ENCODE measurements around the gene ARFIP1. TPM values are rescaled to one million over a fixed set of nuclear protein-coding genes. Genes with fewer than 3 reads are reported as not detected.

The ARFIP1 gene
- total RNA-seq, 1 experiment from 2014 or later: 32.7 TPM

- TF ChIP-seq EGR1 (IDR thresholded peaks at IDR 0.05; ENCODE audit: low read depth): no peak
These were observed 167.6 kb downstream of the ARFIP1 start (continued) for GRCh38 chr4:152947311-152947710.

- H3K4me2 ChIP-seq (ENCODE audit: low read length): no peak overlapping the region
- ATAC-seq: no peak
- H3K27ac ChIP-seq (ENCODE audit: low read depth, low read length): no peak overlapping the region
- H3K9ac ChIP-seq (ENCODE audit: low read length): no peak overlapping the region
- no peak for DNase-seq (ENCODE audit: low read depth, low spot score)
- no peaks in the 10 kb centered on the region for H4K20me1 ChIP-seq (ENCODE audit: insufficient read depth)
- POLR2A ChIA-PET: no interaction called here
- no peaks in the 10 kb centered on the region for H3K9me3 ChIP-seq (ENCODE audit: control insufficient read depth in 1 of 2, insufficient read depth in 1 of 2, low read depth in 1 of 2, low read length in 2 of 2)
- H3K36me3 ChIP-seq (ENCODE audit: control insufficient read depth in 1 of 2, insufficient read depth in 2 of 2, low read length in 2 of 2): no peaks in the 10 kb centered on the region
- RAD21 ChIA-PET (ENCODE audit: low non-redundant PET in 1 of 2, low total read pairs in 2 of 2, uncharacterized antibody in 2 of 2, unreplicated experiment in 2 of 2): no interaction called here
- intact Hi-C loops (cut with micrococcal nuclease): no loop called here
- H3K4me1 ChIP-seq (ENCODE audit: control insufficient read depth in 1 of 2, insufficient read depth in 2 of 2, low read length in 2 of 2): peaks cover 0 to 10% of the 10 kb centered on the region in 2 experiments; a peak in 2 of 4 replicates
- no peaks in the 10 kb centered on the region for H3K79me2 ChIP-seq (ENCODE audit: insufficient read depth, low read length)
- no peaks in the 10 kb centered on the region for H3K27me3 ChIP-seq (ENCODE audit: insufficient read depth, low read length)
- H2AFZ ChIP-seq (ENCODE audit: low read depth, low read length, poor library complexity, severe bottlenecking): no peak overlapping the region
- H3K4me3 ChIP-seq (replicated peaks in 1 of 2; ENCODE audit: low read depth in 1 of 2, low read length in 2 of 2): no peak overlapping the region
- no peaks in the 10 kb centered on the region for H3K9me2 ChIP-seq (ENCODE audit: insufficient read depth)
- CTCF ChIA-PET: no interaction called here
- BruUV-seq (replicated peaks): no TSS peak
- TF ChIP-seq POLR2AphosphoS5 (IDR thresholded peaks at IDR 0.05; ENCODE audit: low read depth, low read length): no peak
- TF ChIP-seq YY1 (IDR thresholded peaks at IDR 0.05; ENCODE audit: extremely low read depth, insufficient replicate concordance, low read depth, low read length): no peak
- no peak for TF ChIP-seq FOSL1 (IDR thresholded peaks at IDR 0.05; ENCODE audit: low read depth)
- TF ChIP-seq TCF7L2 (IDR thresholded peaks at IDR 0.05; ENCODE audit: borderline replicate concordance, extremely low read depth, insufficient read depth, insufficient read length): no peak
- TF ChIP-seq ATF3 (IDR thresholded peaks at IDR 0.05): no peak
- TF ChIP-seq SRF (IDR thresholded peaks at IDR 0.05; ENCODE audit: low read depth): no peak
These were observed 170.2 kb downstream of the ARFIP1 start for GRCh38 chr4:152949930-152950329.
